Stimulated activated CD4-positive, alpha-beta T cell treated with anti-CD3 and anti-CD28 coated beads, Interleukin-4, amount 100 ng/mL, for 48 hours (primary cell): Measurements from ENCODE around the gene GID4.

Experiments used
- DNase-seq, 2 donors: peaks; one replicate each; pipeline ENCODE4 v3.0.0-alpha.2; 2020; ENCODE audit warnings: low read depth in 2 of 2

The GID4 gene

GRCh38 chr17:18043491-18043890, 4.3 kb downstream of the GID4 start:
- DNase-seq = no peak

DNA sequence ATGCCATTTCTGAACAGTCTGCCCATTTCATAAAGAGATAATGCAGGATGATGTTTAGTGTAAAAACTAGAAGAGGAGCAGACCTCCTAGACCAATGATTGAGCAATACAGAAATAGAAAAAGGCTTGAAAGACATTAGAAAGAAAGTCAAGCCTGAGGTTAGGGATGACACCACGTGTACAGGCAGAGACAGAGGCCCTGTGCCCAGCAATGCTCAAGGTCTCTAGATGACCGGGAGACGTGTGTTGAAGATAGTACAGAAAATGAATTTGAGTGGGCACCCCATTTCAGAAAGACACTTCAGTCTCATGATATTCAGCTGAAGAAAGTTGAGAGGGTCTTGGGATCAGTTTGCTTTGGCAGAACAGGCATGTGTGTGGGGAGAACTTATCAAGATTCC, 5.4 kb downstream of the GID4 start:
- DNase-seq = no peak

- DNase-seq = no peak
Observed at GRCh38 chr17:18045691-18046350, 6.6 kb downstream of the GID4 start.

- no peak for DNase-seq
Observed at GRCh38 chr17:18055597-18055996, 16.4 kb downstream of the GID4 start.

DNA sequence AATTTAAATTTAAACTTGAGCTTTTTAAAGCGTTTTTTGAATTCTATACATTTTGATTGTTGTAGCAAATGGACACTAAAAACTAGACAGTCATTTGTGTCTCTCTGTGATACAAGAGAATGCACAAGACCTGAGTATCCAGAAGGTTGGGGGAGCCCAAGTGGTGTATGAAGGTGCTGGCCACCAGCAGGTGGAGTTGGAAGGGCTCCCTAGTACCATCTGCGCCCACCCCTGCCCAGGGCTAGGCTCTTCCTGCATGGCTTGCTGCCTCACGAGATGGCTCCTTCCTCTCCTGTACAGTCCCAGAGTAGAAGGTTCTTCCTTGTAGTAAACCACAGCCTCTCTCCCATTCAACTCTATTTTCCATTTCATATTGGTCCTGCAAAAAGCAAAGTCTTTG, 17.0 kb downstream of the GID4 start:
- DNase-seq = no peak

GRCh38 chr17:18059283-18059682, 20.1 kb downstream of the GID4 start:
- DNase-seq = no peak

- DNase-seq = no peak
Observed at GRCh38 chr17:18064053-18064452, 24.8 kb downstream of the GID4 start.

GRCh38 chr17:18065546-18065945, 26.3 kb downstream of the GID4 start:
- DNase-seq = no peak

DNA sequence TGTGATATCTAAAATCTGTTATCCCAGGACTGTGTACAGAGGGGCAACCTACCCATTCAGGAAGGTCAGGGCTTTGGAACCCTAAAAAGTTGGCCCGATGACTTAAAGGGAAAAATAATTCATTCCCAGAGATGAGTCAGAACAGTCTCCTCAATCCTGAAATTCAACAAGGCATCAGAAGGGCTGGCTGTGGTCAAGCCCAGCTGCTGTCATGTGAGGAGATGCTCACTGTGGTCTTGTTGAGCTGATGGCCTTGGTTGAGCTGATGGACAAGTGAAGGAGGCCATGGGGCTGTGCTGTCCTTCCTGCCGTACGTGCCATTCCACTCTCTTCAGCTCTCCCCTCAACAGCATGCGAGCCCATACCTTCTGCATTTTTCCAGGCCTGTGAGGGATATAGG, 27.7 kb downstream of the GID4 start:
- DNase-seq = no peak

GRCh38 chr17:18069101-18069500, 29.9 kb downstream of the GID4 start:
- no peak for DNase-seq

GRCh38 chr17:18070861-18071340, 31.7 kb downstream of the GID4 start:
- no peak for DNase-seq

GRCh38 chr17:18071751-18072150, 32.5 kb downstream of the GID4 start:
- no peak for DNase-seq

GRCh38 chr17:18074566-18075272, 35.5 kb downstream of the GID4 start:
- DNase-seq = no peak

GRCh38 chr17:18076936-18077335, 37.7 kb downstream of the GID4 start:
- DNase-seq = no peak

- no peak for DNase-seq
Observed at GRCh38 chr17:18079543-18079942, 40.3 kb downstream of the GID4 start.

DNA sequence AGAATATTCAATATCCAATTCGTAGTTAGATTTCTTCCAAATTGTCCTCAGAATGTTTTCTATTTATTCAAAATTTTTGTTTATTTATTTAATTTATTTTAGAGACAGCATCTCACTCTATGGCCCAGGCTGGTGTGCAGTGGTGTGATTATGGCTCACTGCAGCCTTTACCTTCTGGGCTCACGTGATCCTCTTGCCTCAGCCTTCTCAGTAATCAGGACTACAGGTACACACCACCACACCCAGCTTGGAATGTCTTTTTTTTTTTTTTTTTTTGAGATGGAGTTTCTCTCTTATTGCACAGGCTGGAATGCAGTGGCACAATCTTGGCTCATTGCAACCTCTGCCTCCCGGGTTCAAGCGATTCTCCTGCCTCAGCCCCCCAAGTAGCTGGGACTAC, 45.0 kb downstream of the GID4 start:
- no peak for DNase-seq

DNA sequence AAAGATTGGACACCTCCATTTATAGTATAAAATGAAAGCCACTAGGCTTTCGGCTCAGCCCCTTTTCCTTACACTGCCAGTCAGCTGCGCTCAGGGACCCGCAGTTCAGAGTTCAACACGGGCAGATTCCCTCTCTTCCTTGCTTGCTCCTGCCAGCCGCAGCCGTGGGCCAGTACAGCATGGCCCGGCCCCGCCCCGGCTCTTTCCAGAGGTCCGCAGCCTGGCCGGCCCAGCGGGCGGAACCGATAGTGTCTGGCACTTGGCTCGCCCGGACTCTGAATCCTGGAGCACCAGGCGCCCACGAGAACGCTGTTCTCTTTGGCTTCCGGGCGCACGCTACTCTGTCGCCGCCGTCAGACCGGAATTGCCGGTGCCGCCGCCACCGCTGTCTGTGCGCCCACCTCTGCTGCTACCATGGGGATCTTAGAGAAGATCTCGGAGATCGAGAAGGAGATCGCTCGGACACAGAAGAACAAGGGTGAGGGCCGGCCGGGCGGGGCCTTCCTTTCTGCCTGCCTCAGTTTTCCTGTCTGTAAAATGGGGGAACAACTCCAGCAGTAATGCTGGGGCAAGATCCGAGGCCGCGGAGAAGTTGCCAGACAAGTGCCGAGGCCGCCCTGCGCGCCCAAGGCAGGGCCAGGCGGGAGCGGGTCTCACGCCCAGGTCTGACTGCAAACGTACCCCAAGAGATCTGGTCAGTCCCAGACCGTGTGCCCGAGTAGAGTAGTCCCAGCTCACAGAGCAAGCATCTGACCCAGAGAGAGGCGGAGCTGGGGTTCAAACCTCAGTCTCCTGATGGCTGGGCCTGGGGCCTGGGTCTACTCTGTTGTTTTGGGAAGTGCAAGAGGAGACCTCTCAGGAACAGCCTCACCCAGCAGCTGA, 48.6 kb downstream of the GID4 start, which contains the start of gene DRG2:
Gene DRG2 (plus strand): TSS at position 339 of the 882 bp plus-strand sequence. CDS start 76 bp downstream, at position 415.
- peak; percentile 83 to 90 for DNase-seq

GRCh38 chr17:18089613-18090012, 50.4 kb downstream of the GID4 start:
- no peak for DNase-seq

GRCh38 chr17:18093616-18094408, 54.6 kb downstream of the GID4 start:
- peak in 1 of 2 donors; percentile 30 for DNase-seq

DNA sequence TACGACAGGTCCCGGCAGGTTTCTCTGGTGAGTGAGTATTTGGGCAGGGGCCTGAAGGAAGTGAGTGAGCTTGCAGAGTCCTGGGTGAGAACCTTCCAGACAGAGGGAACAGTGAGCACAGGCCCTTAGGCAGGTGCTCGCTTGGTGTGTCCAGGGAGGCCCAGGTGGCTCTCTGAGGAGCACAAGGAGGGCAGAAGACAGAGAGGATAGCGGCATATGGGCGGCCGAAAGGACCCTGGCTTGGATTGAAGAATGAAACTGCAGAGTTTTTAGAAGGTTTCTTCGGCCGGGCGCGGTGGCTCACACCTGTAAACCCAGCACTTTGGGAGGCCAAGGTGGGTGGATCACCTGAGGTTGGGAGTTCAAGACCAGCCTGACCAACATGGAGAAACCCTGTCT, 55.2 kb downstream of the GID4 start:
- DNase-seq = no peak

DNA sequence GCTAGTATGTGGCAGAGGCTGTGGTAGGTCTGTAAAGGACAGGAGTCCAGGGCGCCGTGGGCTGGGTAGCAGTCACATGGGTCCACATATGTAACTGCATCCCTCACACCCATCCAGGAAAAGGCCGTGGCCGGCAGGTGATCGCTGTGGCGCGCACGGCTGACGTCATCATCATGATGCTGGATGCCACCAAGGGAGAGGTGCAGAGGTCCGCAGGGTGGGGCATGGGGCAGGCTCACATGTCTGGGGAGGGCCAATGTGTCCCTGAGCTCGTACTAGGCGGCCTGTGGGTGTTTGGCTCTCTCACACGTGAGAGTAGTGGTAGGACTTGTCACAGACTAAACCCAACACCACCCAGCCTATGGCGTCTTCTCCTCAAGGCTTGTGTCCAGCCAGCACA, 60.3 kb downstream of the GID4 start:
- no peak for DNase-seq

- DNase-seq = no peak
Observed at GRCh38 chr17:18100616-18101015, 61.4 kb downstream of the GID4 start.
